H1 (cell line): ENCODE data around the gene APOBEC3C. TPM values are rescaled to one million over a fixed set of nuclear protein-coding genes. Genes with fewer than 3 reads are reported as not detected.

Experiments
- CTCF ChIA-PET: fragments of 300-600 bp; sonication (Branson Sonifier 250); formaldehyde crosslinking; loops from one replicate; lab custom pipeline; 2021; ENCODE audit not compliant: partially characterized antibody; lab: Charles Lee
- POLR2A ChIA-PET: fragments of 300-600 bp; sonication (Branson Sonifier 250); formaldehyde crosslinking; loops from one replicate; lab custom pipeline; 2021; ENCODE audit warnings: inconsistent platforms; ENCODE audit not compliant: partially characterized antibody; lab: Charles Lee
- DNase-seq, 2 experiments: peaks; one replicate each; pipeline versions ENCODE4 v3.0.0 to v3.0.0-alpha.2; 2010 to 2022; ENCODE audit warnings: low spot score in 2 of 2, low read depth in 1 of 2, mixed read lengths in 1 of 2
- FAIRE-seq: peaks from 2 replicates; lab custom pipeline; 2011; peaks lifted over from hg19 to GRCh38; lab: Jason Lieb, UNC
- H2AFZ ChIP-seq: 2 replicates; pipeline ENCODE4 v1.8.1; 2012; ENCODE audit warnings: low read length, inconsistent platforms
- H2AK5ac ChIP-seq: 2 replicates; pipeline ENCODE4 v1.6.1; 2013; ENCODE audit warnings: low read depth, low read length
- H2BK120ac ChIP-seq: replicated peaks from 2 replicates; pipeline ENCODE3; 2013; ENCODE audit warnings: low read depth, low read length, inconsistent platforms
- H2BK12ac ChIP-seq: 2 replicates; pipeline ENCODE4 v1.6.1; 2013; ENCODE audit warnings: low read depth, low read length
- H2BK15ac ChIP-seq: 2 replicates; pipeline ENCODE4 v1.6.1; 2013; ENCODE audit warnings: low read length
- H2BK20ac ChIP-seq: 2 replicates; pipeline ENCODE4 v1.6.1; 2013; ENCODE audit warnings: low read length
- H2BK5ac ChIP-seq: 2 replicates; pipeline ENCODE4 v1.6.1; 2013; ENCODE audit warnings: low read depth, low read length
- H3K14ac ChIP-seq: 2 replicates; pipeline ENCODE4 v1.6.1; 2013; ENCODE audit warnings: inconsistent platforms; ENCODE audit not compliant: insufficient read length
- H3K18ac ChIP-seq: 2 replicates; pipeline ENCODE4 v1.6.1; 2013; ENCODE audit warnings: low read length; ENCODE audit errors: extremely low read depth
- H3K23ac ChIP-seq: 2 replicates; pipeline ENCODE4 v1.6.1; 2013; ENCODE audit warnings: inconsistent platforms; ENCODE audit not compliant: insufficient read length
- H3K23me2 ChIP-seq: 2 replicates; pipeline ENCODE4 v1.6.1; 2013; ENCODE audit warnings: low read depth, low read length
- H3K27ac ChIP-seq: 2 replicates; pipeline ENCODE4 v1.6.1; 2011; ENCODE audit warnings: low read depth, low read length, inconsistent platforms
- H3K27me3 ChIP-seq, 4 experiments: replicated peaks in 1 of 4; 1 replicate in 1 of 4; 2 replicates in 3 of 4; pipeline versions ENCODE4 v1.6.1 to v1.8.1; 2011 to 2013; ENCODE audit warnings: low read length in 3 of 4, mild to moderate bottlenecking in 3 of 4, inconsistent platforms in 2 of 4, mixed read lengths in 2 of 4, moderate library complexity in 1 of 4; ENCODE audit not compliant: control insufficient read depth in 3 of 4, insufficient read depth in 3 of 4; ENCODE audit errors: extremely low read depth in 1 of 4
- H3K36me3 ChIP-seq, 4 experiments: 2 replicates each; pipeline versions ENCODE4 v1.6.1 to v1.8.1; 2011 to 2013; ENCODE audit warnings: mild to moderate bottlenecking in 4 of 4, low read length in 3 of 4, moderate library complexity in 2 of 4, control low read depth in 1 of 4, inconsistent platforms in 1 of 4; ENCODE audit not compliant: insufficient read depth in 4 of 4, control insufficient read depth in 2 of 4
- H3K4ac ChIP-seq: replicated peaks from 2 replicates; pipeline ENCODE3; 2013; ENCODE audit warnings: low read length, low read depth, mixed read lengths, inconsistent platforms; ENCODE audit not compliant: insufficient read length
- H3K4me1 ChIP-seq, 4 experiments: replicated peaks in 1 of 4; 1 replicate in 1 of 4; 2 replicates in 3 of 4; pipeline versions ENCODE4 v1.6.1 to v1.8.1; 2011 to 2013; ENCODE audit warnings: low read length in 3 of 4, inconsistent platforms in 2 of 4, mixed read lengths in 1 of 4; ENCODE audit not compliant: insufficient read depth in 4 of 4, control insufficient read depth in 3 of 4
- H3K4me2 ChIP-seq, 2 experiments: 2 replicates each; pipeline versions ENCODE4 v1.6.1 to v1.8.1; 2011 to 2013; ENCODE audit warnings: low read depth in 2 of 2, low read length in 2 of 2, control low read depth in 1 of 2, inconsistent platforms in 1 of 2, mild to moderate bottlenecking in 1 of 2; ENCODE audit not compliant: insufficient read depth in 1 of 2
- H3K4me3 ChIP-seq, 4 experiments: fragments of 200-600, 300-600 bp in 1 of 4; sonication (generic), shearing (Covaris generic), sonication (Bioruptor Twin) in 1 of 4; 2 replicates each; pipeline versions ENCODE4 v1.5.1 to v1.8.1; 2011 to 2016; ENCODE audit warnings: low read length in 4 of 4, low read depth in 3 of 4, control low read depth in 2 of 4, inconsistent platforms in 2 of 4, mild to moderate bottlenecking in 2 of 4, mixed read lengths in 1 of 4, moderate library complexity in 1 of 4; ENCODE audit not compliant: insufficient read depth in 2 of 4; ENCODE audit errors: extremely low read depth in 1 of 4
- H3K56ac ChIP-seq: replicated peaks from 2 replicates; pipeline ENCODE3; 2013; ENCODE audit warnings: low read depth, mild to moderate bottlenecking, mixed read lengths, low read length, inconsistent platforms; ENCODE audit not compliant: insufficient read length
- H3K79me1 ChIP-seq: 2 replicates; pipeline ENCODE4 v1.6.1; 2013; ENCODE audit warnings: low read depth, low read length, control low read depth
- H3K79me2 ChIP-seq, 2 experiments: 2 replicates each; pipeline versions ENCODE4 v1.6.1 to v1.8.1; 2012 to 2013; ENCODE audit warnings: low read length in 2 of 2, mild to moderate bottlenecking in 2 of 2, inconsistent platforms in 1 of 2; ENCODE audit not compliant: insufficient read depth in 2 of 2, control insufficient read depth in 1 of 2
- H3K9ac ChIP-seq, 4 experiments: replicated peaks in 1 of 4; 1 replicate in 1 of 4; 2 replicates in 3 of 4; pipeline versions ENCODE4 v1.6.1 to v1.8.1; 2011 to 2013; ENCODE audit warnings: low read depth in 3 of 4, low read length in 3 of 4, control low read depth in 2 of 4, mild to moderate bottlenecking in 2 of 4, moderate library complexity in 2 of 4, inconsistent platforms in 1 of 4; ENCODE audit errors: extremely low read depth in 1 of 4
- H3K9me3 ChIP-seq, 2 experiments: 2 replicates each; pipeline versions ENCODE4 v1.6.1 to v1.8.1; 2012 to 2013; ENCODE audit warnings: mild to moderate bottlenecking in 2 of 2, moderate library complexity in 2 of 2, control low read depth in 1 of 2, inconsistent platforms in 1 of 2, low read depth in 1 of 2, low read length in 1 of 2, mixed read lengths in 1 of 2; ENCODE audit not compliant: insufficient read depth in 2 of 2
- H4K20me1 ChIP-seq, 2 experiments: replicated peaks in 1 of 2; 2 replicates each; pipeline versions ENCODE3 to v1.8.1; 2011 to 2013; ENCODE audit warnings: inconsistent platforms in 2 of 2, low read length in 2 of 2, mild to moderate bottlenecking in 1 of 2; ENCODE audit not compliant: insufficient read depth in 2 of 2, control insufficient read depth in 1 of 2
- H4K5ac ChIP-seq: 2 replicates; pipeline ENCODE4 v1.6.1; 2013; ENCODE audit warnings: low read length, low read depth, mixed read lengths, inconsistent platforms; ENCODE audit not compliant: insufficient read length
- H4K8ac ChIP-seq: 2 replicates; pipeline ENCODE4 v1.8.0; 2013; ENCODE audit warnings: mild to moderate bottlenecking, moderate library complexity, low read length, inconsistent platforms; ENCODE audit not compliant: insufficient read depth; ENCODE audit errors: extremely low read depth
- H4K91ac ChIP-seq: replicated peaks from 2 replicates; pipeline ENCODE3; 2013; ENCODE audit warnings: low read length, mixed read lengths, inconsistent platforms; ENCODE audit not compliant: insufficient read length
- EP300 ChIP-seq, 2 experiments: IDR thresholded peaks; 1 replicate in 1 of 2; 2 replicates in 1 of 2; pipeline ENCODE4 v1.6.1; 2011 to 2012; ENCODE audit warnings: low read depth in 2 of 2, low read length in 2 of 2, mild to moderate bottlenecking in 2 of 2, borderline replicate concordance in 1 of 2, inconsistent platforms in 1 of 2, moderate library complexity in 1 of 2
- POLR2AphosphoS5 ChIP-seq: IDR thresholded peaks from 2 replicates; pipeline ENCODE4 v1.6.1; 2011; ENCODE audit warnings: low read depth, low read length
- RAD21 ChIP-seq, 2 experiments: IDR thresholded peaks in 1 of 2; conservative IDR thresholded peaks in 1 of 2; 2 replicates each; pipeline ENCODE4 v1.6.1; 2011; ENCODE audit warnings: low read depth in 2 of 2, low read length in 2 of 2, improper control_type of control experiment in 1 of 2, inconsistent platforms in 1 of 2, mild to moderate bottlenecking in 1 of 2, moderate library complexity in 1 of 2
- SAP30 ChIP-seq: fragments of 300-600 bp; sonication (generic); IDR thresholded peaks from 2 replicates; pipeline ENCODE4 v1.7.1; 2012; ENCODE audit warnings: low read length, moderate library complexity, mild to moderate bottlenecking, inconsistent platforms; ENCODE audit not compliant: insufficient read depth, insufficient replicate concordance
- SIRT6 ChIP-seq: IDR thresholded peaks from one replicate; pipeline ENCODE4 v1.7.1; 2012; ENCODE audit warnings: low read length, inconsistent platforms
- SP2 ChIP-seq: IDR thresholded peaks from 2 replicates; pipeline ENCODE4 v1.6.1; 2012; ENCODE audit warnings: mild to moderate bottlenecking, low read length, inconsistent platforms
- TCF12 ChIP-seq: IDR thresholded peaks from 2 replicates; pipeline ENCODE4 v1.6.1; 2011; ENCODE audit warnings: low read depth, mild to moderate bottlenecking, low read length
- WGBS, 2 experiments: shearing (Covaris generic) in 1 of 2; methylation state at CpG; one replicate each; pipeline versions ENCODE4 v1.1.6 to v1.1.7; 2013 to 2015; ENCODE audit warnings: low lambda C conversion rate in 2 of 2, mixed read lengths in 2 of 2, inconsistent platforms in 1 of 2, low coverage in 1 of 2, missing lambda C conversion rate in 1 of 2; ENCODE audit not compliant: insufficient replicate concordance in 2 of 2, insufficient coverage in 1 of 2, insufficient read length in 1 of 2; ENCODE audit errors: extremely low coverage in 1 of 2, missing lambda C conversion rate in 1 of 2; 5-methylcytosine and 5-hydroxymethylcytosine counted together
- polyA plus RNA-seq, 7 experiments: library from polyadenylated mRNA; depleted of rRNA in 3 of 7; stranded (reverse) in 5 of 7; unstranded in 2 of 7; fragments of >200 nt in 5 of 7; fragments of 200-250 nt in 2 of 7; gene quantifications; 1 replicate in 5 of 7; 2 replicates in 1 of 7; 4 replicates in 1 of 7; pipeline versions ENCODE4 v1.2.1 to v1.2.3, GENCODE V29; 2011 to 2013; ENCODE audit warnings: missing spikeins in 2 of 7, mixed read lengths in 2 of 7
- total RNA-seq: library from RNA; stranded (reverse); fragmentation: NEBNext Ultra II Directional; extraction: Animal tissue kit (Norgen Biotek cat#: 25700); gene quantifications from 2 replicates; pipeline ENCODE4 v1.2.1, GENCODE V29; 2021

APOBEC3C gene
- total and polyA plus RNA-seq, 2 of the 8 experiments (the other 6 are each of a cell fraction or from before 2014, with no cell fraction given): 20.3 to 23.3 TPM

- no peaks in the 10 kb centered on the region for H3K27me3 ChIP-seq
- H3K79me2 ChIP-seq: peaks cover 0 to 13% of the 10 kb centered on the region in 2 experiments; a peak in 2 of 4 replicates
- H4K5ac ChIP-seq: peak overlapping the region; percentile 89
- peak in 1 of 2 experiments; percentile 74 for DNase-seq
- peak overlapping the region; percentile 95 for H2BK120ac ChIP-seq
- H3K4ac ChIP-seq: peak overlapping the region; percentile 78
- peak overlapping the region in 3 of 4 experiments; percentile 43 to 64 (median 55); a peak in 5 of 7 replicates for H3K9ac ChIP-seq
- ChIA-PET CTCF (interaction anchor here (0.6 to 1.7 kb wide), 6 partner anchors 15 to 192 kb away, joined by 3 to 10 read pairs (median 4); no protein-coding TSS in a partner anchor), POLR2A (interaction anchor here (0.6 to 1.8 kb wide), 7 partner anchors 10 to 299 kb away, joined by 3 to 7 read pairs (median 3); no protein-coding TSS in a partner anchor)
- peak overlapping the region; percentile 88 for H2BK15ac ChIP-seq
- H3K4me3 ChIP-seq: peak overlapping the region; percentile 23 to 54 (median 34)
- H3K23ac ChIP-seq: no peak overlapping the region
- peak overlapping the region; percentile 58 to 67 for H3K4me2 ChIP-seq
- peaks cover 2 to 38% (median 27%) of the 10 kb centered on the region in 4 experiments for H3K4me1 ChIP-seq
- no peaks in the 10 kb centered on the region; a peak in 1 of 8 replicates for H3K36me3 ChIP-seq
- H3K79me1 ChIP-seq: 0 out of 2 replicates have a peak, but pooled peaks cover 2% of the 10 kb centered on the region
- peak overlapping the region; percentile 97 for H2BK5ac ChIP-seq
- H4K20me1 ChIP-seq: no peaks in the 10 kb centered on the region
- H3K56ac ChIP-seq: peak overlapping the region; percentile 82
- no peak overlapping the region for H3K14ac ChIP-seq
- H2BK20ac ChIP-seq: peak overlapping the region; percentile 74; the same call in 1 of the 2 replicates
- H2BK12ac ChIP-seq: peak overlapping the region; percentile 76; the same call in 1 of the 2 replicates
- peak overlapping the region; percentile 72 for H4K8ac ChIP-seq
- H3K9me3 ChIP-seq: no peaks in the 10 kb centered on the region
- H3K18ac ChIP-seq: peak overlapping the region; percentile 97
- H3K23me2 ChIP-seq: peaks cover 7% of the 10 kb centered on the region; the same call in 1 of the 2 replicates
- peak; percentile 32 for FAIRE-seq
- H3K27ac ChIP-seq: peak overlapping the region; percentile 73; the same call in 1 of the 2 replicates
- H2AK5ac ChIP-seq: peak overlapping the region; percentile 98; the same call in 1 of the 2 replicates
- H2AFZ ChIP-seq: no peak overlapping the region
- peak overlapping the region; percentile 98 for H4K91ac ChIP-seq
- 21% methylated on average over 15 of the region's 18 CpGs; no CpG with 5 or more reads in 1 of the 2 experiments for WGBS, 2 experiments
- no peak; a peak in 2 of 4 replicates for TF ChIP-seq RAD21 (IDR thresholded peaks at IDR 0.05 in 1 of 2, conservative IDR thresholded peaks at IDR 0.05 in 1 of 2; ENCODE audit: low read depth in 2 of 2, low read length in 2 of 2)
- TF ChIP-seq SAP30: no peak
- no peak; a peak in 1 of 3 replicates for TF ChIP-seq EP300 (IDR thresholded peaks at IDR 0.05; ENCODE audit: borderline replicate concordance in 1 of 2, low read depth in 2 of 2, low read length in 2 of 2)
- no peak for TF ChIP-seq SP2
- 0 out of 2 replicates have a peak, but pooled peaks have one; percentile 53 for TF ChIP-seq TCF12
- no peak for TF ChIP-seq SIRT6
- 0 out of 2 replicates have a peak, but pooled peaks have one; percentile 22 for TF ChIP-seq POLR2AphosphoS5
Measured at GRCh38 chr22:39017596-39018365, 3.7 kb downstream of the APOBEC3C start.
